ENCODE data around the gene SLC36A2.

The SLC36A2 gene

GRCh38 chr5:151281001-151281639 is 66.2 kb downstream of the SLC36A2 start:
- DNase-seq = no peak

GRCh38 chr5:151280443-151280842 is 66.9 kb downstream of the SLC36A2 start:
- DNase-seq = no peak

GRCh38 chr5:151278845-151279244 is 68.5 kb downstream of the SLC36A2 start:
- DNase-seq = no peak

GRCh38 chr5:151275803-151276202 is 71.6 kb downstream of the SLC36A2 start:
- no peak for DNase-seq

- no peak for DNase-seq
Observed at GRCh38 chr5:151274666-151275065, 72.7 kb downstream of the SLC36A2 start.

GRCh38 chr5:151271336-151271735 is 76.0 kb downstream of the SLC36A2 start:
- DNase-seq = no peak

GRCh38 chr5:151270599-151270998 is 76.8 kb downstream of the SLC36A2 start:
- DNase-seq = no peak

- no peak for DNase-seq
Observed at GRCh38 chr5:151267491-151268260, 79.7 kb downstream of the SLC36A2 start.

Data from CD4-positive, alpha-beta T cell treated with Interleukin-6 for 4 hours (primary cell).